Ascending aorta (tissue), 2 donors: ENCODE results near the gene GSTO2. TPM values are rescaled to one million over a fixed set of nuclear protein-coding genes. Genes with fewer than 3 reads are reported as not detected.

Experiments used
- DNase-seq, 2 donors: peaks; one replicate each; pipeline ENCODE4 v3.0.0-alpha.2; 2019; ENCODE audit warnings: low spot score in 2 of 2
- H3K27ac ChIP-seq, 2 donors: fragments of 200-600 bp; sonication (generic); one replicate each; pipeline ENCODE4 v1.5.1; 2016 to 2017; ENCODE audit warnings: mild to moderate bottlenecking in 1 of 2
- H3K27me3 ChIP-seq: fragments of 200-600 bp; sonication (generic); one replicate; pipeline ENCODE4 v1.5.1; 2017
- H3K36me3 ChIP-seq, 2 donors: fragments of 200-600 bp; sonication (generic); one replicate each; pipeline ENCODE4 v1.5.1; 2016
- H3K4me1 ChIP-seq, 2 donors: fragments of 200-600 bp; sonication (generic); one replicate each; pipeline ENCODE4 v1.5.1; 2016 to 2017; ENCODE audit warnings: mild to moderate bottlenecking in 1 of 2
- H3K4me3 ChIP-seq, 2 donors: fragments of 200-600 bp; sonication (generic); one replicate each; pipeline ENCODE4 v1.5.1; 2016 to 2017; ENCODE audit warnings: mild to moderate bottlenecking in 1 of 2
- H3K9me3 ChIP-seq, 2 donors: fragments of 200-600 bp; sonication (generic); one replicate each; pipeline ENCODE4 v1.5.1; 2016
- intact Hi-C: fragments of 100-400 bp; cut with DNase I; formaldehyde crosslinking; loops from one replicate; pipeline ENCODE4 v1.15.1; 2023
- total RNA-seq: library from RNA; depleted of rRNA; stranded (reverse); fragments of >200 nt; gene quantifications from one replicate; pipeline ENCODE4 v1.1.0, GENCODE V29; 2016
- TF ChIP-seq, protein P1 (sequence below), 3 experiments: fragments of 200-600 bp in 2 of 3; fragments of 450-650 bp in 1 of 3; sonication (generic) in 2 of 3; IDR thresholded peaks; one replicate each; pipeline ENCODE4 v1.5.1; 2016 to 2019; ENCODE audit warnings: antibody characterized with exemption in 3 of 3, mild to moderate bottlenecking in 1 of 3, moderate library complexity in 1 of 3

The GSTO2 gene
- total RNA-seq, 1 donor from 2014 or later, result not detected

DNA sequence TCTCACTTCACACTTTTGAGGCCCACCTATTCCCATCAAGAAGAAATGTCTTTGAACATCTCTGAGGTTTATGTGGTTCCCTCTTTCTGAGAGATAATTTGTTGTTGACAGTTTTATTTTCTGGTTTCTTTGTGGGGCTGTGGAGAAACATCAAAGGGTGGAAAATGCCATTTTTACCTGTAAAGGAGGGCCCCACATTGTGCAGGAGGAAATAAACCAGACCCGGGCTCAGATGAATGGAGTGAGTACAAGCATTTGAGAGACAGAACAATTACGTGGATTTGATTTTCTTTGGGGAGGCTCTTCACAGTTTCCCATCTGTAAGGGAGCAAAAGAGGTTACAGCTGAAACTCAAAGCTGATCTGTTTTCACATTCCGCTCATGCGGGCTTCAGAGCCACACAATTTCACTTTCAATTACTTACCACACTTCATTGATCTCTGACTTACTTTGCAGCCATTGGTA lies 39.5 kb downstream of the GSTO2 start:
- H3K27me3 ChIP-seq, result no peaks in the 10 kb centered on the region
- H3K4me1 ChIP-seq, result peaks cover 0 to 30% of the 10 kb centered on the region in 2 donors

DNA sequence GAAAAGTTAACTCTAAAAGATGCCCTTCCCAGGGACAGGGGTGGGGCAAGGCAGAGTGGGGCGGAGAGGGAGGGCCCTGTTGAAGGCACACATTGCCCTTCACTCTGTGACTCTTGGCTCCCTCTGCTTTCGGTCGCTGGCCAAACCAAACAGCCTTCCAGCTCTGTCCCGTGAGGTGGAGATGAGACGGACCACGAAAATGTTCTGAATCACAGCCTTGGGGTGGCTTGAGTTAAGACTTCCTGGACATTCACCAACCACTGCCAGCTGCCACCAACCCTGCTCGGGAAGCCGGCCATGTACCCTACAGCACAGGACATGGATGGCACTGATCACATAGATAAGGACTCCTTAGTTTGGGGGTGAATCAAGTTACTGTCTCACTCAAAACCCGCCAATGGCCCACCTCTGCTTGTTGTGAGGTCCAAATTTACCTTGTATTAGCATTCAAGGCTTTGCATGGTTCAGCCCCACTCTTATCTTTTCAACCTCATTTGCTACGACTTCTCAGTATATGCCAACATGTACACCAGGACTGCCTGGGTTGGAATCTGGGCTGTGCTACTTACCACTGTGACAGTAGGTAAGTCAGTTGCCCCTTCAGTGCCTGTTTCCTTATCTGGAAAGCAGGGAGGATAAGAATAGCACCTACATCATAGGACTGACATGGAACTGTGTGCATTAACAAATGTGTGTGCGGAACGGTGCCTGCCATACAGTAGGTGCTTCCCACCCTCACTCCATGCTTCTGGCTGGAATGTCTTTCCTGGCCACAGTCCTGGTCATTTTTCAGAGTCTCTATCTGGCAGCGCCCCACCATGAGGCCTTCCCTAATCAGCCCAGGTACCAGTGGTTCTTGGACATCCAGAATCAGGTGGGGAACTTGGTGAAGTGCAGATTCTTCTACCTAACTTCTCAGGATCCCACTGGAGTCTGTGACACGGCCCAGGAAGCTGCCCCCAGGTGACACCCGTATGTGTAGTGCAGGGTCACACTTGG lies 41.3 kb downstream of the GSTO2 start:
- TF ChIP-seq, protein P1, sequence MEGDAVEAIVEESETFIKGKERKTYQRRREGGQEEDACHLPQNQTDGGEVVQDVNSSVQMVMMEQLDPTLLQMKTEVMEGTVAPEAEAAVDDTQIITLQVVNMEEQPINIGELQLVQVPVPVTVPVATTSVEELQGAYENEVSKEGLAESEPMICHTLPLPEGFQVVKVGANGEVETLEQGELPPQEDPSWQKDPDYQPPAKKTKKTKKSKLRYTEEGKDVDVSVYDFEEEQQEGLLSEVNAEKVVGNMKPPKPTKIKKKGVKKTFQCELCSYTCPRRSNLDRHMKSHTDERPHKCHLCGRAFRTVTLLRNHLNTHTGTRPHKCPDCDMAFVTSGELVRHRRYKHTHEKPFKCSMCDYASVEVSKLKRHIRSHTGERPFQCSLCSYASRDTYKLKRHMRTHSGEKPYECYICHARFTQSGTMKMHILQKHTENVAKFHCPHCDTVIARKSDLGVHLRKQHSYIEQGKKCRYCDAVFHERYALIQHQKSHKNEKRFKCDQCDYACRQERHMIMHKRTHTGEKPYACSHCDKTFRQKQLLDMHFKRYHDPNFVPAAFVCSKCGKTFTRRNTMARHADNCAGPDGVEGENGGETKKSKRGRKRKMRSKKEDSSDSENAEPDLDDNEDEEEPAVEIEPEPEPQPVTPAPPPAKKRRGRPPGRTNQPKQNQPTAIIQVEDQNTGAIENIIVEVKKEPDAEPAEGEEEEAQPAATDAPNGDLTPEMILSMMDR (IDR thresholded peaks at IDR 0.05), result no peak
- DNase-seq, result peak; percentile 76 to 97
- Histone ChIP-seq H3K4me1 (peaks cover 0 to 30% of the 10 kb centered on the region in 2 donors), H3K4me3 (no peak overlapping the region), H3K9me3 (no peaks in the 10 kb centered on the region), H3K27ac (peak overlapping the region; percentile 77 to 87), H3K36me3 (peaks cover 24 to 39% of the 10 kb centered on the region in 2 donors), H3K27me3 (no peaks in the 10 kb centered on the region)
- intact Hi-C loops, result loop anchor here (1.0 kb wide), 2 partner anchors 10 to 28 kb away; partner anchors contain the start of gene ITPRIP

More for the DNA sequence above, 39.5 kb downstream of the GSTO2 start:
- H3K36me3 ChIP-seq, result peaks cover 6 to 21% of the 10 kb centered on the region in 2 donors
- TF ChIP-seq, protein P1 (IDR thresholded peaks at IDR 0.05), result no peak
- intact Hi-C loops, result no loop called here
- H3K9me3 ChIP-seq, result no peaks in the 10 kb centered on the region
- no peak for DNase-seq
- peak overlapping the region in 1 of 2 donors; percentile 81 for H3K27ac ChIP-seq
- H3K4me3 ChIP-seq, result no peak overlapping the region

DNA sequence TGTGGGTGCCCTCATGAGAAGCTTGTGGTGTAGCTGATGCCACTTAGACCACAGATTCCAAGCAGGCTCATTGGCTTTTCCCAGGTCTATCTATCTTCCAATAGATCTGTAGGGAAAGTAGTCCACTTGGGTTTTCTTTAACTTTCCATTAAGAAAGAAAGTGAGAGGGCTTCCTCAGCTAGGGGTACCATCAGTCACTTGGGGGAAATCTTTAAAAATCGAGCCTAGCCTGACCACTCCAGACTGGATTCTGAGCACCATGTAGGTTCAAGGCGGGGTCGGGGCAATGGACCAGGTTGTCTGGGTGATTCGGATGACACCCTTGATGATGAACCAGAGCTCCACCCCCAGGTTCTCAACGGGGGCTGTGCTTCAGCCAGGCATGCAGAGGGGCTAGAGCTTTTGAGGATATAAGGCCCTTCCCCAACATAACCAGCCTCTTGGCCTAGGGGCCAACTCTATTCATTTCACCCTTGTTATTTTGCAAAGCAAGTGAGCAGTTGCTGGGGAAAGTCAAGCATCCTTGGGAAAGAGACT lies 42.3 kb downstream of the GSTO2 start:
- no peaks in the 10 kb centered on the region for H3K27me3 ChIP-seq
- no peaks in the 10 kb centered on the region for H3K9me3 ChIP-seq
- peaks cover 29 to 46% of the 10 kb centered on the region in 2 donors for H3K36me3 ChIP-seq
- intact Hi-C loops, result loop anchor here (1.0 kb wide), 1 partner anchor 18 kb away; no protein-coding TSS in a partner anchor
- no peak overlapping the region for H3K4me3 ChIP-seq
- TF ChIP-seq, protein P1 (IDR thresholded peaks at IDR 0.05), result no peak
- H3K4me1 ChIP-seq, result peaks cover 0 to 24% of the 10 kb centered on the region in 2 donors
- peak overlapping the region; percentile 77 to 87 for H3K27ac ChIP-seq
- DNase-seq, result peak in 1 of 2 donors; percentile 63

DNA sequence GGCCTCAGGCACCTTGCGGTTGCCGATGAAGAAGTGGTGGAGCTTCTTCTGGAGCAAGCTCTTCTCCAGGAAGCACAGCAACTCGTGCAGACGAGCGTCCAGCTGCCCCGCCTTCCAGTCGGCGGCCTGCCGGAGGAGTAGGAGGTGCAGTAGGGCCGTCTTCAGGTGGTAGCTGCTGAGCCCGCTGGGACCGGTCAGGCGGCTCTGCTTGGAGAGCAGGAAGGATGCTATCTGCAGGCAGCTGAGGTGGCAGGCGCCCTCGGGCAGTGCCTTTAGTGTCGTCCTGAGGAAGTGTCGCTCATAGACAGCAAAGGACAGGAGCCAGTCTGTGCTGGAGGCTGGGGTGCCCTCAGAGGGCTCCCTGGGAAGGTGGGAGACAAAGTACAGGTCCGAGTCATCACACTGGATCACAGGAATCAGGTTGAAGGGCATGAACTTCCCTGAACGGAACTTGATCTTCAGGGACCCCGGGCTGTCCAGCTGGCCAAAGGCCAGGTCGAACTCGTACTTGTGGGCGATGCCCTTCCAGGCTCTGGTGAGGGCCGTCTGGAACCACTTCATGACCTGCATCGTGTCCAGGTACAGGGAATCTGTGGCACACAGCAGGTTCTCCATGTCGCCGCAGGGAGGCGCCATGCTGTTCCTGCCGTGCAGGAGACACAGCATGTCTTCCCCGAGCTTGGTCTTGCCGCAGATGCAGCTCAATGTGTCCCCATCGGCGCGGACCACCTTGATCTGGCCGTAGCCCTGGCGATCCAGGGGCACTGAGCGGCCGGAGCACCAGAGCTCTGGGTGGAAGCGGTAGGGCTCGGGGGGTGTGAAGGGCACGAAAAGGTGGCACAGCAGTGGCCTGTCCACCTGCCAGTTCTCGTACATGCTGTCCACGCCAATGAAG lies 45.9 kb downstream of the GSTO2 start:
- TF ChIP-seq, protein P1 (IDR thresholded peaks at IDR 0.05), result no peak
- no peaks in the 10 kb centered on the region for H3K27me3 ChIP-seq
- H3K4me3 ChIP-seq, result no peak overlapping the region
- intact Hi-C loops, result no loop called here
- H3K9me3 ChIP-seq, result no peaks in the 10 kb centered on the region
- DNase-seq, result no peak
- H3K27ac ChIP-seq, result no peak overlapping the region
- peaks cover 6 to 35% of the 10 kb centered on the region in 2 donors for H3K4me1 ChIP-seq
- H3K36me3 ChIP-seq, result peaks cover 29 to 46% of the 10 kb centered on the region in 2 donors

DNA sequence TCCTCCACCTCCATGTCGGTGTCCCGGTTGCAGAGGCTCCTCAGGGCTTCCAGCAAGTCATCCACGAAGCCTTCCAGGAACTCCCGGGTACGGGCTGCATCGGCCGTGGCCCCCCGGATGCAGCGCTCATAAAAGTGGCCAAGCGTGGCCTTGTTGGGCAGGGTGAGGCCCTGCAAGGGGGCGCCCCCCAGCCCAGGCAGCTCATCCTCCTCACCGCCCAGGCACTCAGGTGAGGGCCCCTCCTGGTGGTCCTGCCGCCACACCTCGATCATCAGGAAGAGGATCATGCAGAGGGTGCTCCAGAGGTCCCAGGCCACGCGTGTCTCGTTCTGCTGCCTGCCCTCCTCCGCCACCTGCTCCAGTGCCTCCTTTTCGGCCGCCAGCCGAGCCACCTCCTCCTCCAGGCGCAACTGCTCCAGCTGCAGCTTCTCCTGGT lies 46.5 kb downstream of the GSTO2 start:
- DNase-seq, result no peak
- Histone ChIP-seq H3K4me1 (peaks cover 7 to 37% of the 10 kb centered on the region in 2 donors), H3K4me3 (no peak overlapping the region), H3K9me3 (no peaks in the 10 kb centered on the region), H3K27ac (no peak overlapping the region), H3K36me3 (peaks cover 29 to 46% of the 10 kb centered on the region in 2 donors), H3K27me3 (no peaks in the 10 kb centered on the region)
- TF ChIP-seq, protein P1 (IDR thresholded peaks at IDR 0.05), result no peak
- intact Hi-C loops, result no loop called here
